Liver (tissue), 9 donors: ENCODE results near the gene IL1RAPL1. TPM values are rescaled to one million over a fixed set of nuclear protein-coding genes. Genes with fewer than 3 reads are reported as not detected.

Source experiments
- DNase-seq: peaks from one replicate; pipeline ENCODE4 v3.0.0-alpha.2; 2017; ENCODE audit warnings: low spot score
- H3K27ac ChIP-seq, 2 donors: one replicate each; pipeline ENCODE4 v1.7.0; 2013; ENCODE audit warnings: inconsistent platforms in 2 of 2, low read length in 2 of 2, control low read depth in 1 of 2, low read depth in 1 of 2, mild to moderate bottlenecking in 1 of 2
- H3K27me3 ChIP-seq, 4 donors: one replicate each; pipeline versions ENCODE4 v1.6.1 to v1.7.0; 2013; ENCODE audit warnings: low read length in 3 of 4, inconsistent platforms in 1 of 4, mild to moderate bottlenecking in 1 of 4, moderate library complexity in 1 of 4; ENCODE audit not compliant: control insufficient read depth in 4 of 4, insufficient read depth in 4 of 4
- H3K36me3 ChIP-seq, 4 donors: one replicate each; pipeline versions ENCODE4 v1.6.1 to v1.7.0; 2013; ENCODE audit warnings: low read length in 3 of 4, mild to moderate bottlenecking in 3 of 4, low read depth in 1 of 4, moderate library complexity in 1 of 4; ENCODE audit not compliant: control insufficient read depth in 4 of 4, insufficient read depth in 3 of 4
- H3K4me1 ChIP-seq, 4 donors: one replicate each; pipeline versions ENCODE4 v1.6.1 to v1.7.0; 2013; ENCODE audit warnings: low read length in 3 of 4, mild to moderate bottlenecking in 3 of 4, moderate library complexity in 1 of 4; ENCODE audit not compliant: control insufficient read depth in 4 of 4, insufficient read depth in 4 of 4
- H3K4me3 ChIP-seq, 3 donors: one replicate each; pipeline versions ENCODE4 v1.6.1 to v1.7.0; 2013; ENCODE audit warnings: low read length in 3 of 3, control low read depth in 1 of 3, low read depth in 1 of 3, mild to moderate bottlenecking in 1 of 3
- H3K9ac ChIP-seq, 2 donors: one replicate each; pipeline ENCODE4 v1.7.0; 2013; ENCODE audit warnings: low read length in 2 of 2, mild to moderate bottlenecking in 2 of 2, moderate library complexity in 2 of 2, control low read depth in 1 of 2, low read depth in 1 of 2
- H3K9me3 ChIP-seq, 4 donors: one replicate each; pipeline versions ENCODE4 v1.6.1 to v1.7.0; 2013; ENCODE audit warnings: low read length in 3 of 4; ENCODE audit not compliant: control insufficient read depth in 4 of 4
- EGR1 ChIP-seq, 2 donors: IDR thresholded peaks; 2 replicates each; pipeline ENCODE4 v1.6.1; 2016 to 2018; ENCODE audit warnings: antibody characterized with exemption in 2 of 2, low read depth in 2 of 2
- FOXA1 ChIP-seq: IDR thresholded peaks from 2 replicates; pipeline ENCODE4 v1.6.1; 2016; ENCODE audit warnings: antibody characterized with exemption
- FOXA2 ChIP-seq: IDR thresholded peaks from 2 replicates; pipeline ENCODE4 v1.6.1; 2016; ENCODE audit warnings: antibody characterized with exemption
- GABPA ChIP-seq, 2 donors: IDR thresholded peaks in 1 of 2; conservative IDR thresholded peaks in 1 of 2; 2 replicates each; pipeline ENCODE4 v1.6.1; 2016; ENCODE audit warnings: antibody characterized with exemption in 2 of 2, mild to moderate bottlenecking in 1 of 2, moderate library complexity in 1 of 2
- HNF4A ChIP-seq, 2 donors: conservative IDR thresholded peaks; 2 replicates each; pipeline ENCODE4 v1.6.1; 2016; ENCODE audit warnings: antibody characterized with exemption in 2 of 2, mild to moderate bottlenecking in 2 of 2
- HNF4G ChIP-seq: IDR thresholded peaks from 2 replicates; pipeline ENCODE4 v1.6.1; 2016; ENCODE audit warnings: antibody characterized with exemption
- JUND ChIP-seq, 2 donors: IDR thresholded peaks; 2 replicates each; pipeline ENCODE4 v1.6.1; 2016; ENCODE audit warnings: antibody characterized with exemption in 2 of 2
- NR2F2 ChIP-seq: IDR thresholded peaks from 2 replicates; pipeline ENCODE4 v1.6.1; 2016; ENCODE audit warnings: antibody characterized with exemption
- RAD21 ChIP-seq, 2 donors: IDR thresholded peaks; 2 replicates each; pipeline ENCODE4 v1.6.1; 2016; ENCODE audit warnings: antibody characterized with exemption in 2 of 2, mild to moderate bottlenecking in 2 of 2
- REST ChIP-seq: IDR thresholded peaks from 2 replicates; pipeline ENCODE4 v1.6.1; 2016; ENCODE audit warnings: antibody characterized with exemption, mild to moderate bottlenecking
- RXRA ChIP-seq, 2 donors: IDR thresholded peaks; 2 replicates each; pipeline ENCODE4 v1.6.1; 2017 to 2018; ENCODE audit warnings: antibody characterized with exemption in 2 of 2, mild to moderate bottlenecking in 1 of 2
- SP1 ChIP-seq: IDR thresholded peaks from 2 replicates; pipeline ENCODE4 v1.6.1; 2018; ENCODE audit warnings: antibody characterized with exemption, mild to moderate bottlenecking
- TAF1 ChIP-seq: conservative IDR thresholded peaks from 2 replicates; pipeline ENCODE4 v1.6.1; 2016; ENCODE audit warnings: antibody characterized with exemption, mild to moderate bottlenecking
- YY1 ChIP-seq: IDR thresholded peaks from 2 replicates; pipeline ENCODE4 v1.6.1; 2016; ENCODE audit warnings: antibody characterized with exemption, mild to moderate bottlenecking
- WGBS: extraction: QIAGEN DNeasy Blood & Tissue Kit; methylation state at CpG from one replicate; pipeline ENCODE4 v1.1.7; 2013; 5-methylcytosine and 5-hydroxymethylcytosine counted together
- polyA plus RNA-seq, 2 donors: library from polyadenylated mRNA; stranded (reverse) in 1 of 2; unstranded in 1 of 2; fragments of 200-250 nt in 1 of 2; fragments of >200 nt in 1 of 2; fragmentation: Nextera tagmentation in 1 of 2; extraction: Ambion mirVana in 1 of 2; gene quantifications; one replicate each; pipeline versions ENCODE4 v1.2.1 to v1.2.3, GENCODE V29; 2013 to 2015
- total RNA-seq, 2 donors: library from RNA; depleted of rRNA; stranded (reverse); fragments of >200 nt; gene quantifications; one replicate each; pipeline ENCODE4 v1.2.3, GENCODE V29; 2014
- TF ChIP-seq, protein P1 (sequence below): IDR thresholded peaks from 2 replicates; pipeline ENCODE4 v1.6.1; 2016; ENCODE audit warnings: antibody characterized with exemption
- TF ChIP-seq, protein P2 (sequence below): fragments of 150-350 bp; IDR thresholded peaks from 2 replicates; pipeline ENCODE4 v1.5.1; 2017; ENCODE audit warnings: improper control_type of control experiment, low read depth, low read length; ENCODE audit not compliant: missing input control
- donor health status: healthy.
- donor health status: healthy.
- donor health status: healthy.
- donor health status: healthy.
- donor health status: healthy.

Gene IL1RAPL1
- total and polyA plus RNA-seq, 4 donors: 0.08 to 0.33 TPM; not detected in 2

DNA sequence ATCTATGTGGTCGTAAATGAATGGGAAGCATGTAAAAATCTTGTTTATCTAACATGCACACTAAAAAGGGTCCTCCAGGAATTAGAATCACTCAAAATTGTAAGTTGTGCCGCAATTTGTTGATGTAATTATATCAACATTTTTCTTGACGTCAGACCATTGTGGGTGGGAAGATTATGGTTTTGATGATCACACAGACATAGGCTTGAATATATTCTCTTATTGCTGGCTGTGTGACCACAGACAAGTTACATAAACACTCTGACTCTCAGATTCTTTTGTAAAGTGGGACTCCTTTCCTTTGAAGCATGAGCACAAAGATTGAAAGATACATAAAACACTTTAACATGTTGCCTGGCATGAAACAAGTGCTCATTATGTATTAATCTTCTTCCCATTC, 51.5 kb downstream of the IL1RAPL1 start:
- peaks cover 0 to 2% (median 0%) of the 10 kb centered on the region in 4 donors for H3K27me3 ChIP-seq

GRCh38 chrX:28639451-28639850, 52.2 kb downstream of the IL1RAPL1 start:
- 73% methylated on average over 2 of the region's 2 CpGs for WGBS
- H3K4me3 ChIP-seq: no peak overlapping the region
- no peaks in the 10 kb centered on the region for H3K9me3 ChIP-seq
- H3K4me1 ChIP-seq: no peaks in the 10 kb centered on the region
- TF ChIP-seq, protein P1, sequence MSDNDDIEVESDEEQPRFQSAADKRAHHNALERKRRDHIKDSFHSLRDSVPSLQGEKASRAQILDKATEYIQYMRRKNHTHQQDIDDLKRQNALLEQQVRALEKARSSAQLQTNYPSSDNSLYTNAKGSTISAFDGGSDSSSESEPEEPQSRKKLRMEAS: no peak
- no peak for TF ChIP-seq TAF1
- TF ChIP-seq FOXA1: no peak
- no peak for TF ChIP-seq FOXA2
- no peak for TF ChIP-seq YY1
- TF ChIP-seq HNF4G: no peak
- TF ChIP-seq NR2F2: no peak
- no peak for TF ChIP-seq JUND (IDR thresholded peaks at IDR 0.05)
- TF ChIP-seq EGR1 (IDR thresholded peaks at IDR 0.05; ENCODE audit: low read depth in 2 of 2): no peak
- TF ChIP-seq HNF4A (conservative IDR thresholded peaks at IDR 0.05): no peak
- no peaks in the 10 kb centered on the region for H3K27me3 ChIP-seq
- no peaks in the 10 kb centered on the region for H3K36me3 ChIP-seq
- no peak overlapping the region for H3K27ac ChIP-seq
- no peak for DNase-seq
- H3K9ac ChIP-seq: no peak overlapping the region

More for the DNA sequence above, 51.5 kb downstream of the IL1RAPL1 start:
- Histone ChIP-seq H3K4me1 (no peaks in the 10 kb centered on the region), H3K4me3 (no peak overlapping the region), H3K27ac (no peak overlapping the region), H3K36me3 (no peaks in the 10 kb centered on the region), H3K9ac (no peak overlapping the region), H3K9me3 (no peaks in the 10 kb centered on the region)
- TF ChIP-seq NR2F2 (no peak), TAF1 (no peak), FOXA1 (no peak), FOXA2 (no peak), GABPA (IDR thresholded peaks at IDR 0.05 in 1 of 2, conservative IDR thresholded peaks at IDR 0.05 in 1 of 2) (no peak), HNF4A (conservative IDR thresholded peaks at IDR 0.05) (no peak), RAD21 (IDR thresholded peaks at IDR 0.05) (no peak), REST (no peak), RXRA (IDR thresholded peaks at IDR 0.05) (no peak), HNF4G (no peak), SP1 (no peak), YY1 (no peak), EGR1 (IDR thresholded peaks at IDR 0.05; ENCODE audit: low read depth in 2 of 2) (no peak)
- TF ChIP-seq, protein P1: no peak
- TF ChIP-seq, protein P2, sequence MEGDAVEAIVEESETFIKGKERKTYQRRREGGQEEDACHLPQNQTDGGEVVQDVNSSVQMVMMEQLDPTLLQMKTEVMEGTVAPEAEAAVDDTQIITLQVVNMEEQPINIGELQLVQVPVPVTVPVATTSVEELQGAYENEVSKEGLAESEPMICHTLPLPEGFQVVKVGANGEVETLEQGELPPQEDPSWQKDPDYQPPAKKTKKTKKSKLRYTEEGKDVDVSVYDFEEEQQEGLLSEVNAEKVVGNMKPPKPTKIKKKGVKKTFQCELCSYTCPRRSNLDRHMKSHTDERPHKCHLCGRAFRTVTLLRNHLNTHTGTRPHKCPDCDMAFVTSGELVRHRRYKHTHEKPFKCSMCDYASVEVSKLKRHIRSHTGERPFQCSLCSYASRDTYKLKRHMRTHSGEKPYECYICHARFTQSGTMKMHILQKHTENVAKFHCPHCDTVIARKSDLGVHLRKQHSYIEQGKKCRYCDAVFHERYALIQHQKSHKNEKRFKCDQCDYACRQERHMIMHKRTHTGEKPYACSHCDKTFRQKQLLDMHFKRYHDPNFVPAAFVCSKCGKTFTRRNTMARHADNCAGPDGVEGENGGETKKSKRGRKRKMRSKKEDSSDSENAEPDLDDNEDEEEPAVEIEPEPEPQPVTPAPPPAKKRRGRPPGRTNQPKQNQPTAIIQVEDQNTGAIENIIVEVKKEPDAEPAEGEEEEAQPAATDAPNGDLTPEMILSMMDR: no peak
- DNase-seq: no peak
- WGBS: 88% methylated on average over 3 of the region's 3 CpGs
